Left cardiac atrium (tissue), 4 donors: ENCODE measurements around the gene DGCR8. TPM values are rescaled to one million over a fixed set of nuclear protein-coding genes. Genes with fewer than 3 reads are reported as not detected.

ENCODE experiments used
- ATAC-seq, 2 donors: fragments of 200-7000 bp; cut with Tn5 transposase; one replicate each; pipeline ENCODE4 v1.9.1; 2020; ENCODE audit warnings: mild to moderate bottlenecking in 2 of 2, moderate library complexity in 2 of 2
- DNase-seq: peaks from one replicate; pipeline ENCODE4 v3.0.0-alpha.2; 2020
- intact Hi-C, 2 donors: fragments of 100-400 bp; cut with DNase I; formaldehyde crosslinking; loops; one replicate each; pipeline versions ENCODE4 v1.14.1 to v1.15.1; 2022 to 2023
- total RNA-seq, 2 donors: library from RNA; stranded (reverse); fragmentation: NEBNext Ultra II Directional; extraction: Animal tissue kit (Norgen Biotek cat#: 25700); gene quantifications; one replicate each; pipeline ENCODE4 v1.2.1, GENCODE V29; 2021
- donor health status: DM: no; HTN: yes; CAD: no.
- donor health status: DM: no; HTN: yes; CAD: no; lungs with severe emphysema.
- donor health status: DM: yes; HTN: yes; CAD: no.
- donor health status: Dilated cardiomyopathy.

The DGCR8 gene
- total RNA-seq, 2 donors from 2014 or later: 13.3 to 19.9 TPM

- DNase-seq (no peak), ATAC-seq (no peak)
- intact Hi-C loops: no loop called here
These were observed 60.5 kb downstream of the DGCR8 start for GRCh38 chr22:20140521-20140964.

- DNase-seq (no peak), ATAC-seq (no peak)
- intact Hi-C loops: no loop called here
These were observed 61.4 kb downstream of the DGCR8 start for GRCh38 chr22:20141186-20142077.

- ATAC-seq: no peak
- DNase-seq: no peak
- intact Hi-C loops: no loop called here
These were observed 62.9 kb downstream of the DGCR8 start for GRCh38 chr22:20142711-20143621.

GRCh38 chr22:20143883-20144665 is 64.0 kb downstream of the DGCR8 start:
- ATAC-seq (no peak), DNase-seq (no peak)
- intact Hi-C loops: no loop called here

GRCh38 chr22:20145206-20145831 is 65.3 kb downstream of the DGCR8 start:
- ATAC-seq (no peak), DNase-seq (no peak)
- intact Hi-C loops: no loop called here

GRCh38 chr22:20145832-20146223 is 65.8 kb downstream of the DGCR8 start:
- DNase-seq: no peak
- no peak for ATAC-seq
- intact Hi-C loops: no loop called here

- ATAC-seq: no peak
These were observed 66.7 kb downstream of the DGCR8 start for GRCh38 chr22:20146777-20147176.

GRCh38 chr22:20147237-20147988 is 67.4 kb downstream of the DGCR8 start:
- DNase-seq (no peak), ATAC-seq (no peak)
- intact Hi-C loops: no loop called here

More at GRCh38 chr22:20146777-20147176, 66.7 kb downstream of the DGCR8 start:
- intact Hi-C loops: no loop called here
- DNase-seq: no peak

GRCh38 chr22:20148414-20148813 is 68.4 kb downstream of the DGCR8 start:
- intact Hi-C loops: no loop called here
- no peak for ATAC-seq
- DNase-seq: no peak

GRCh38 chr22:20149257-20150250 is 69.5 kb downstream of the DGCR8 start:
- intact Hi-C loops: no loop called here
- DNase-seq (no peak), ATAC-seq (no peak)

- ATAC-seq: no peak
- intact Hi-C loops: no loop called here
- DNase-seq: no peak
These were observed 70.6 kb downstream of the DGCR8 start, which contains the start of gene CCDC188 for GRCh38 chr22:20150381-20151275. CCDC188 (minus strand) TSS chr22:20151055; CDS start chr22:20150986, 69 bp downstream.

GRCh38 chr22:20151276-20151588 is 71.2 kb downstream of the DGCR8 start:
- ATAC-seq (no peak), DNase-seq (no peak)
- intact Hi-C loops: no loop called here

- ATAC-seq: no peak
- intact Hi-C loops: no loop called here
- DNase-seq: no peak
These were observed 72.4 kb downstream of the DGCR8 start for GRCh38 chr22:20152464-20152890.

- DNase-seq: no peak
- intact Hi-C loops: no loop called here
- no peak for ATAC-seq
These were observed 73.9 kb downstream of the DGCR8 start for GRCh38 chr22:20153945-20154344.

- intact Hi-C loops: loop anchor here (5.0 kb wide), 1 partner anchor 113 kb away; the partner anchor contains the start of gene RTN4R (in 2 of the 2)
- no peak for DNase-seq
- no peak for ATAC-seq
These were observed 74.7 kb downstream of the DGCR8 start for GRCh38 chr22:20154602-20155187.
